Anterior cingulate cortex (tissue), 58 donors: ENCODE measurements around the gene DLEC1.

Experiments used
- DNase-seq, 58 donors: peaks; one replicate each; lab custom pipeline; 2025; lab: John Stamatoyannopoulos, UW

The DLEC1 gene

DNA sequence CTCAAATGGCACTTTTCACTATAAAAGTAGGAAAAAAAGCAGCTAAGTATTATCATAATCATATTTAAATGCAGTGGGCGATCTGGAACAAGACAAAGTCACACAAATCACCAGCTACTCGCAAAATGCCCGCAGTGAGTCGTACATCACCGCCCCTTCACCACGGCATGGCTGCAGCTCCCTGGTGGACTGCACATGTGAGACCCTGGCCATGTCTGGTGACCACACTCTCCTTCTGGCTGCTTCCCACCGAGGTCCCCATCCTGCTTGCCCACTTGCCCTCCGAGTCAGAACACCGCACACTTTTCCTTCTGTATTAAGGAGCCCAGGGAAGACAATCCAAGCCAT is 59.3 kb downstream of the DLEC1 start:
- DNase-seq: no peak

DNA sequence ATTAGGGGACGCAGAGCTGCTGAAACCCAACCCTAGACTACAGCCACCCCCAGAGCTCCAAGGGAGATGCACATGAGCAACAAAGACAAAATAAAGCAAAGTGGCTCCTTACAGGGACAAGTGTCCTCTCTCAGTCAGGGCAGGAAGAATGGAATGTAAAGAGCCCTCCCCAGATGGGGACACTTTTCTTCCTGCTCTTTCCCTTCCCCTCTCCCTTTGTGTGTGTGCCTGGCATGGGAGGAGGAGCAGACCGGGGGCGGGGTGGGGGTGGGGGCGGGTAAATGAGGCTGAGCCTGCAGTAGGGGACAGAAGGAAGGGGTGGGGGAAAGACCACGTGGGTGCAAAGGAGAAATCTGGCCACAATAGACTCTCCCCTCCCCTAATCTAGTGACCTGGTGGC is 60.5 kb downstream of the DLEC1 start:
- no peak for DNase-seq

DNA sequence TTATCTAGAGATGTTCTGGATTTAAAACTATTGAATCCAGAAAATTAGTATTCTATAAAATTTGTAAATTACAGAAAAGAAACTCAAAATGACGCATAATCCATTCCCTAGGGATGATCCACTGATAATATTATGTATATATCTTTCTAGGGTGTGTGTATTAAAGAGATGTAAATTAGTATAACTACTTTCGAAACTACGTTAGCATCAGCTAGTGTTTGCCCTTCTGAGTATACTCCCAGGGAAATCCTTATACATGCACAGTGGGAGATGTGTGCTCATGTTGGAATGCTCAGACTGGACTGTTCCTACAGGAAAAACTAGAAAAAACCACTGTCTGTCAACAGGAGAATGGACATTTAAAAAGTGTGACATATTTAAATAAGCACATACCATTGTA is 61.5 kb downstream of the DLEC1 start:
- no peak for DNase-seq

DNA sequence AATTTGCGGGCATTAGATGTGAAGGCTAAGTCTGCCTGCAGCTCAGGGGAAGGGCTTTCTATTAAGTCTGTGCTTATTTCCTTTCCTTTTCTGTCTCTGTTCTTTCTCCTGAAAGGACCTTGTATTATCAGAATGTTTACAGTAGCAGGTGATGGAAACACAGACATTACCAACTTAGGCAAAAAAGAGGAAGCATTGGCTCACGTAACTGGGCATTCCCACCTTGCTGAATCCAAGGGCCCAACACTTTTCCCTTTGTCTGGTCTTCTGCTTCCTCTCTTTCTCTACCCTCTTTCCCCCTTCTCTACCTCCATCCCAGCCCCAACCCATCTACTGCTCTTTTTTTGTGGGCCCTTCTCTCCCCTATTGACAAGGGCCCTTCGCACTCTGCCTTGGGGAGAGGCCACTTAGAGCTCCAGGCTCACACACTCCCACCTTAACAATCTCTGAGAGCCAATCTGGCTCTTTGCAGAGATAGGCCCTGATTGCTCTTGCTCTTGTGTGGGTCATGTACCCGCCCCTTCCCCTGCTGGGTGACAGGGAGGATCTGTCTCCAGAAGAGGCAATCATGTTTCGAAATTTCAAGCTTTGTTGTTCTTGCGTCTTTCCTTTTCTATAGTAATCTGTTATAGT is 62.9 kb downstream of the DLEC1 start:
- no peak for DNase-seq

DNA sequence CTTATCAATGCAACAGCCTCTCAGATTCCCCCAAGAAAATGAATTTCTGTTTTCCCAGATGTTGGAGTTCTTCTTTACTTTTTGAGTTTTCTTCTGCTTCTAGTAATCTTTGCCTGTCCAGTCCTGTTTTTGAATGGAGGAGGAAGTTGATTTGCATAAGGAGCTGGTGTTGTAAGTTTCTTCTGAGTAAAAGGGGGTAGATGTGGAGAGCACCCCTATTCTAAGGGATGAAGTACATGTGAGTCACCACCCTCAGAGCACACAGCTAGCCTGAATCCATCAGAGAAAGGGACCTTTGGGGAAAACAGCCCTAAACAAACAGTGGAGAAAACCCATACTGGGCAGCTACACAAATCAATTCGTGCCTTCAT is 63.4 kb downstream of the DLEC1 start:
- no peak for DNase-seq

DNA sequence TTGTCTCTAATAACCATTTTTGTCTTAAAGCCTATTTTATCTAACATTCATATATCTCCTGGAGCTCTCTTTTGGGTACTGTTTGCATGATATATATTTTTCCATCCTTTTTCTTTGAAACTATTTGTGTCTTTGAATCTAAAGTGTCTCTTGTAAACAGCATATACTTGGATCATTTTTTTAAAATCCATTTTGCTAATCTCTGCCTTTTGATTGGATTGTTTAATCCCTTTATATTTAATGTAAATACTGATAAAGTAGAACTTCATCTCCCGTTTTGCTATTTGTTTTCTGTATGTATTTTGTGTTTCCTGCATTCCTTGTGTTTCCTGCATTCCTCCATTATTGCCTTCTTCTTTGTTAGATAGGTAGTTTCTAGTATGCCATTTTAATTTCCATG is 66.5 kb downstream of the DLEC1 start:
- no peak for DNase-seq

DNA sequence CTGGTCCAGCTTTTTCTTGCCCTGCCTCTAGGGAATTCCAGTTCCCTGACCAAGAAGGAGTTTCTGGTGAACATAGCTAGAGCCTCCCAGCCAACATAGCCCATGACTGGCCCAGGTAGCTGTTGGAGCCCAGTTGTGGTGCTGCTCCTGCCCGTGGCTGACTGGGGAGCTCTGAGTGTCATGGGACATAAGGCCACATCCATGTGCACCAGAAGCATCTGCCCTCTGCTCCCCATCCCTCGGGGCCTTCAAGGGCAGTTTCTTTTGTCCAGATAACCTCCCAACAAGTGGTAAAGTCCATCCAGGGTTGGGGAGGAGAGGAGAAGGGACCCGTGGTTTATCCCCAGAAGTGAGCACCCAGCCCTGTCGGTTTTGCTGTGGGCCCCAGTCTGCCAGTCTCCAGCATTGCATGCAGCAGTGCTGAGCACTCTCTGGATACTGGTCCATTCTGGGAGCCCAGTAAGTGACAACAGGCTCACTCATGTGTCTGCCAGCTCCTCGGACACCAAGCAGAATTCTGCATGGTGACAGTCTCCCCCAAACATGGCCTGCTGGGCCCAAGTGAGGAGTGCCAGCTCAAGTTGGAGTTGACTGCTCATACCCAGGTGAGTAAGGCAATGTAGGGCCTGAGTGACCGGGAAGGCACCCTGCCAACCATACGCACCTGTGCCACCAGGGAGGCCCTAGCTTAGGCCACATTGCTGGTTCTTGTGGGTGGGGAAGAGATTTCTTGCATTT is 69.1 kb downstream of the DLEC1 start:
- DNase-seq: no peak

DNA sequence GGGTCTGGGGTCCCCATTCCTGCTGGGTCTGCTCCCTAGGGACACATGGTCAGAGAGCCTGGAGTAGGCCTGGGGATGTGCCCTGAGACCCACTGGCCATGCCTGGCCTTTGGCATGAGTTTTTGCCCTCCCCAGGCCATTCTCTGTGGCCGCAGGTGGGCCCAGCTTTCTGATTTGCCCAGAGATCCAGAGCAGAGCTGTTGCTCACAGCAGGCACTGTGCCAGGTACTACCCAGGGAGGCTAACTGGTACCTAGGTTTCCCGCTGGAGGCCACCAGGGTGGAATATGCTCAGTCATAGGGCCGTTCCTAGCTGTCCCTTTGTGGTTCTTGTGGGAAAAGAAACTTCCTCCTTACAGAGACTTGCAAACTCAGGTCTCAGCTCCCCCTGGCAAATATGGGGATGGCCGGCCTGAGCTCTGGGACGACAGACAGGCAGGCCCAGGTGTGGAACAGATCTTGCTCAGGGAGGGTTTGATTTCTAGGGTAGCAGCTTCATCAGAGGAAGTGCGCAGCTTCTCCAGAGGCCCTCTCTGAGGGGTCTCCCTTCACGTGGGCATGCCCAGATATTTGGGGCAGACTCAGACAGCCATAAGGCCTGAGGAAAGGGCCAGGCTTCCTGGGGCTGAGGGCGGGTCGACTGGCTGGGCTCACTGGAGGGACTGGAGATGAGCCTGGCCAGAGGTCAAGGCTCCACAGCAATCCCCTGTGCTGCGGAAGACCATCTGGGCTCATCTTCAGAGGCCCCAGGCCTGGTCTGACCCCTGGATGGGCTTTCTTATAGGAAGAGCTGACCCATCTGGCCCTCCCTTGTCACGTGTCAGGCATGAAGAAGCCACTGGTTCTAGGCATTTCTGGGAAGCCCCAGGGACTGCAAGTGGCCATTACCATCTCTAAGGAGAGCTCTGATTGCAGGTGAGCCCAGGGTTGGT is 69.9 kb downstream of the DLEC1 start:
- no peak for DNase-seq

DNA sequence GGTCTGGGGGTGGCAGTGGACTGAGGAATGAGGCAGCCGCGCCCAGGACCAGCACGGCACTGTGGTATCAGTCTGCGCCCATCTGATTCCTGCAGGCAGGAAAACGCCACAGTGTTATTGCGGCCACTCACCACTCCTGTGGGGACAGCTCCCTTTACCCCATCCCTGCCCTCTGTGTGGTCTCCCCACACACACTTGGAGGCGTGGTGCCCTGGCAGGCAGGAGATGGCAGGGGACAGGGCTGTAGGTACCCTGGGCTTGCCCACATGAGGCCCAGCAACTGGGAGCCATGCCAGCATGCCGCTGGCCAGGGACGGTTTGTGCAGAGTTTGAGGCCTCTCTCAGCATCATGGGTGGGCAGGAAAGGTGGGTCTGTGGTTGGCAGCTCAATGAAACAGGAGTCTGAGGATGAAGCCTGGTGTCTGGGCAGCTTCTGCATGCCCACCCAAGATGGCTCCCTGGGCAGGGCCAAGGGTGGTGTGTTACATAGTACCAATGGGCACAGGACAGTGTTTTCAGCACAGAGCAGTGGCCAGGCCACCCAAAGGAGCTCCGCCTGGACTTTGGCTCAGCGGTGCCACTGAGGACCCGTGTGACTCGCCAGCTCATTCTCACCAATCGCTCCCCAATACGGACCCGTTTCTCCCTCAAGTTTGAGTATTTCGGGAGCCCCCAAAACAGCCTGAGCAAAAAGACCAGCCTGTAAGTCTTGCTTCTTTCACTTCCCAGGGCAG is 70.7 kb downstream of the DLEC1 start:
- no peak for DNase-seq

DNA sequence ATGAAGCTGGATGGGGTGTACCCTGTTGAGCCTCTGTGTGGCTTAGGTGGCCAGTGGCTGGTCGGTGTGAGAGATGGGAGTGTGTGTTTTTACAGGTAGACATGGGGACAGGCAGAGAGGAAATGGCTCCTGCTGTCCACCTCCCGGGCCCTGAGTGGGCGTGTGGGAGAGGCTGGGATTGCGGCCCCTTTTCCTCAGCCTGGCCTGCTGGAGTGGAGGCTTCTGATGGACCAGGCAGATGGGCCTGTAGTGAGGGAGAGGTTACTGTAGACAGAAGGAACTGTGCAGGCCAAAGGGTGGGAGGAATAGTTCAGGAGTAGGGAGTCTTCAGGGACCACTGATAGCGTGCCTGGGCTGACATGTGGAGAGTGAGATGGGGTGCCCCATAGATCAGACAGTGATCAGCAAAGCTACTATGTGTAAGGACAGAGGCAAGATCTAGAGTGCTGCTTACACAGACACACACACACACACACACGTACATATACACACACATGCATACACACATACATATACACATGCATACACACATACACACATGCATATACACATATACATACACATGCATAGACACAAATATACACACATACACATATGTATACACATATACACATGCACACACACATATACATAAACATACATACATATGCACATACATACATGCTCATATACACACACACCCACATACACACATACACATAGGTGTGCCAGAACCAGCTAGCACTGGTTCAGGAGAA is 71.5 kb downstream of the DLEC1 start:
- no peak for DNase-seq

DNA sequence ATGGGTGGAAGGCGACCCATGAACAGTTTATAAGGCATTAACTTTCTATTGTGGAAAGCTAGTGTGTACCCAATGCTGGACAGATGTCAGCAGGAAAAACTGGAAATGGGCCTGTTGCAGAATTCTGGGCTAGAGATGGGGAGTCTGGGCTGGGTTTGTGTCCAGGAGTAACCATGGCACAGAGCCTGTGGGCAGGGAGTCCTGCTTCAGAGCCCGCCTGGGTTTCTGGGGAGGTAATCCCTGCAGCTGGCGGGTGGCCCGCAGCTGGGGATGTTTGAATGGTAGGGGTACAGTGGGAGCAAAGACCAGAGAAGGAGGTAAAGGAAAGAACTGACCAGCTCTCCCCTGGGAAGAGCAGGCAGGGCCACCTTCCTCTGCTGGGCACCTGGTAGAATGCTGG is 72.2 kb downstream of the DLEC1 start:
- peak in 3 of 58 donors; percentile 11 to 58 (median 17) for DNase-seq

DNA sequence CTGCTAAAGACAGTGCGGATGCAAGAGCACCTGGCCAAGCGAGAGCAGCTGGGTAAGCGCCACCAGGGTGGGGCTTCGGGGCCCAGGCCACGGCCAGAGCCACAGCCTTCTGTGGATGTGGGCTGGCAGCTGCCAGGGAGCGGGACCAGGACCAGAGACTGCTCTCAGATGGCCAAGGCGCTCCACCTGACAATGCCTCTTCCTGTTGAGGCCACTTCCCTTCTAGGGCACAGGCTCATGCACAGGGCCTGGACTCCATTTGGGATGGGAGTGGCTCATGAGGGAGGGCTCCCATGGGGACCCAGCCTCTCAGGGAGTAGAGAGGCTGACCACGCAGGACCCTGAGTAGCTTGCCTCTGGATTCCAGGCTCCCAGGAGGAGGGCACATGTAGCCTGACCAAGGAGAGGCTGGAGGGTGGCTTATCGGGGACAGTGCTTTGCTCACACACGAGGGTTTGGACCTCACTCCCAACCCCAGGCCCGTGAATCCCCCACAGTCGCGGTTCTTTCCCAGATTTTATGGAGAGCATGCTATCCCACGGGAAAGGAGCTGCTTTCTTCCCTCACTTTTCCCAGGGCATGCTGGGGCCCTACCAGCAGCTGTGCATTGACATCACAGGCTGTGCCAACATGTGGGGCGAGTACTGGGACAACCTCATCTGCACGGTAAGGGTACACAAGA is 72.8 kb downstream of the DLEC1 start:
- DNase-seq: no peak

DNA sequence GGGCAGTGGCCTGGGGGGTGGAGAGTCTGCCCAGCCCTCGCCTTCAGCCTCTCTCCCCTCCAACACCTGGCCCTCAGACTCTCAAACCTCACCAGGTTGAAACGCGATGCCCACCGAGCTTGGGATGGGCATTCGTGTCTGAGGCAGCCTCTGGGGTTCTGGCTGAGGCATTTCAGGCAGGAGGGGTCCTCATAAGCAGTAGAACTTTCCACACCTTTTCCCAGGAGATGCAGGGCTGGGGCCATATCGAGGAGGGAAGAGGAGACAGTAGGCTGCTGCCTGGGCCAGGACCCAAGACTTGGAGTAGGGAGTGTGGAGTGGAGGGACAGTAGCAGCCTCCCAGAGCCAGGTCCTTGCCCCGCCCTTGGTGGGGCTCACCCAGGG is 73.4 kb downstream of the DLEC1 start:
- no peak for DNase-seq

DNA sequence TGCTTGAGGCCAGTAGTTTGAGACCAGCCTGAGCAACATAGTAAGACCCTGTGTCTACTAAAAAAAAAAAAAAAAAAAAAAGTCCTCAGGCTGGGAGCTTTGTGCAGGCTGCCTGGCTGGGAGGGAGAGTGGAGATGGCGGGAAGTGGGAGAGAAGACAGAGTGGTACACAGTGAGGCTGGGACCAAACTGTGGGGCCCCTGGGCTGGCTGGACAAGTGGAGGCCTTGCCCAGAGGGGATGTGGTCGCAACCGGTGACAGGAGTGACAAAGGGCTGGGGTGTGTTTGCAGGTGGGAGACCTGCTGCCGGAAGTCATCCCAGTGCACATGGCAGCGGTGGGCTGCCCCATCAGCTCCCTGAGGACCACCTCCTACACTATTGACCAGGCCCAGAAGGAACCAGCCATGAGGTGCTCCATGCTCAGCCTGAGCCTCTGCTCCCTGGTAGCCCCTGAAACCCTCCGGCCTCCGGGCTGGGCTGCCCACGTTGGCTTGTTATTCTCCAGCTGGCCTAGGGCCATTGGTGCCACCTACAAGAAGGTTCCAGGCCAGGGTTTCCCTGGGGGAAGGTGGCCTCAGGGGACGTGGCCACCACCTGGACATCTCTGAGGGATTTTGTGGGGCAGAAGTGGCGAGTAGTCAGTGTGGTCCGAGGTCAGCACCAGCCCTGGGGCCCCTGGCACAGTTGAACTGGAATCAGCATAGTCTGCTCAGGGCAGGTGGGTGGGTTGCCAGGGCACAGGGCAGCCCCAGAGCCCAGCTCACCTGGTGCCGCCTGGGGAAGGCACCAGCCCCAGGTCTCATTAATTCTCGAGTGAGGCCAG is 75.3 kb downstream of the DLEC1 start:
- DNase-seq: no peak

DNA sequence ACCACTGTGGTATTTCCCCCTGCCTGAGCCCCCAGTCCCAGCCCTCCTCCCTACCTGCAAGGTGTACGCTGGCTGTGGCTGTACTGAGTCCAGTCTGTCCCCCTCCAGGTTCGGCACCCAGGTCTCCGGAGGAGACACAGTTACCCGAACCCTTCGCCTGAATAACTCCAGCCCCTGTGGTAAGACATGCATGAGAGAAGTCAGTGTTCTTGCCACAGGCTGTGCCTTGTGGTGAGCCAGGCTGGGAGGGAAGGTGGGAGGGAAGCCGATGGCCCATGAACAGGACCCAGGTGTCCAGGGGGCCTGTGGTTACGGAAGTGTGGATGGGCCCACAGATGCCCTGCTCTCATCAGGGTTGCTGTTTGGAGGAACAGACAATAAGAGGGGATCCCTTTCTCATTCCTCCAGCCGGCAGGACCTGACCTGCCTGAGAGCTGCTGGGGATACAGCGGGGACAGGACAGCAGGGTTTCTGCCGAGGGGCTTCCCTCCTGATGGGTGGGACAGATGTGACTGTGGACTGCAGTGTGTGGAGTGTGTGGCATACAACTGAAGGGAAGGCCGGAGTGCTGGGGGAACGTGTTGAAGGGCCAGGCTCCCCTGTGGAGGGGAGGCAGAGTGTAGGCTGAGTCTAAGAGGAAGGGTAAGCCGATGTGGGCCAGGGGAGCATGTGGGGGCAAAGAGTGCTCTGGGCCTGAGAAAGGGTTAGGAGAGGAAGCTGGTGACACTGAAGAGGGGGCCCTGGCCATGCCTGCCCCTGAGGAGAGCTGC is 76.1 kb downstream of the DLEC1 start:
- DNase-seq: no peak

DNA sequence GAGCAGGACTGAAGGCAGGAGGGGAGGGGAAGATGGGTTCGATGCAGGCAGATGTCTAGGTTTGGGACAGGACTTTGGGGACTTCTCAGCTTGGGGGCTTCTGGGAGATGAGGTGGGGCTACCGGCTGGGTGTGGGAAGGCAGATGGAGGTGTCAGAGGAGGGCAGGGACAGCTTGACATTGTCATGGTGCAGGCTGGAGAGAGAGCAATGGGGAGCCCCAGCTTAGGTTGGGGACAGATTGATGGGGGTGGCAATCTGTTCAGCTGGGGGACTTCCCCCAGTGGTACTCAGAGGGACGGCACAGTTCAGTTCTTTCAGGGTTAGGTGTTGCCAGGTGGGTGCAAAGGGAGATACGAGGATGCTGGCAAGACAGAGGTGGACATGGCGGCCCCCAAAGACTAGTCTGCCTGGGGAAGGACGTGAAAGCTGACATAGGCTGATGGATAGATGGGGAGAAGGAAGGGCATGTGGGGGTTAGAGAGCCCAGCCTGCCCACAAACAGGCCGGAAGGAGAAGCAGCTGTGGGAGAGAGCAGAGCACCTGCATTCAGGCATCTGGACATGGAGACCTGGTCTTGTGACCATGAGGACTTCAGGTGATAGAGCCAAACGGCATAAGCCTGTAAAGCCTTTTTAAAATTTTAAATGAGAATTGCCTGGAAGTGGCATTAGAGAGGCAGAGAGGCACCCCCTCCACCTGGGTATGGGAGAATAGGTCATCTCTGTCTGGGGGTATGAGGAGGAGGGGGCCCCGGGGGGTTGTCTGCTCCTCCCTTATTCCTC is 76.8 kb downstream of the DLEC1 start:
- DNase-seq: no peak
